HG02571 (cell line): ENCODE data around the gene MAN1A1.

Experiments used
- ATAC-seq: cut with Tn5 transposase; IDR thresholded peaks from one replicate; pipeline ENCODE4 v1.9.1; 2021; ENCODE audit warnings: mild to moderate bottlenecking, moderate library complexity; ENCODE audit not compliant: unreplicated experiment

The MAN1A1 gene

GRCh38 chr6:119346936-119347335 is 2.6 kb downstream of the MAN1A1 start:
- no peak for ATAC-seq

- no peak for ATAC-seq
Observed at GRCh38 chr6:119346450-119346849, 3.1 kb downstream of the MAN1A1 start.

- ATAC-seq: no peak
Observed at GRCh38 chr6:119345114-119345513, 4.4 kb downstream of the MAN1A1 start.

GRCh38 chr6:119344306-119344705 is 5.3 kb downstream of the MAN1A1 start:
- no peak for ATAC-seq

GRCh38 chr6:119343573-119344146 is 5.9 kb downstream of the MAN1A1 start:
- no peak for ATAC-seq

- ATAC-seq: no peak
Observed at GRCh38 chr6:119343167-119343566, 6.4 kb downstream of the MAN1A1 start.

GRCh38 chr6:119342430-119342829 is 7.1 kb downstream of the MAN1A1 start:
- ATAC-seq: no peak

- ATAC-seq: no peak
Observed at GRCh38 chr6:119340796-119341487, 8.6 kb downstream of the MAN1A1 start.

GRCh38 chr6:119339941-119340456 is 9.6 kb downstream of the MAN1A1 start:
- no peak for ATAC-seq

- ATAC-seq: no peak
Observed at GRCh38 chr6:119337762-119338161, 11.8 kb downstream of the MAN1A1 start.

- no peak for ATAC-seq
Observed at GRCh38 chr6:119337252-119337651, 12.3 kb downstream of the MAN1A1 start.

- ATAC-seq: no peak
Observed at GRCh38 chr6:119334535-119335264, 14.9 kb downstream of the MAN1A1 start.

GRCh38 chr6:119333707-119334295 is 15.8 kb downstream of the MAN1A1 start:
- ATAC-seq: peak; percentile 52

GRCh38 chr6:119333063-119333609 is 16.4 kb downstream of the MAN1A1 start:
- ATAC-seq: no peak

- ATAC-seq: no peak
Observed at GRCh38 chr6:119331663-119332286, 17.8 kb downstream of the MAN1A1 start.

GRCh38 chr6:119330520-119331113 is 18.9 kb downstream of the MAN1A1 start:
- ATAC-seq: no peak

- ATAC-seq: no peak
Observed at GRCh38 chr6:119329794-119330180, 19.8 kb downstream of the MAN1A1 start.

- ATAC-seq: no peak
Observed at GRCh38 chr6:119328892-119329793, 20.4 kb downstream of the MAN1A1 start.

- ATAC-seq: no peak
Observed at GRCh38 chr6:119328254-119328653, 21.3 kb downstream of the MAN1A1 start.
